ENCODE data around the gene METTL22. TPM values are rescaled to one million over a fixed set of nuclear protein-coding genes. Genes with fewer than 3 reads are reported as not detected.

Gene METTL22
- total RNA-seq, 1 experiment from 2014 or later = 39.8 TPM

- no peak overlapping the region for H3K4me3 Mint-ChIP-seq (ENCODE audit: unreplicated experiment)
- peaks cover 8% of the 10 kb centered on the region for H3K9me3 Mint-ChIP-seq (ENCODE audit: unreplicated experiment)
- Histone ChIP-seq H3K9me3 (no peaks in the 10 kb centered on the region), H3K4me3 (ENCODE audit: low read depth, low read length) (no peak overlapping the region), H3K27me3 (replicated peaks; ENCODE audit: control insufficient read depth, insufficient read depth, low read length) (no peaks in the 10 kb centered on the region), H3K4me1 (no peaks in the 10 kb centered on the region), H3K36me3 (ENCODE audit: control insufficient read depth, insufficient read depth, low read length) (no peaks in the 10 kb centered on the region)
- BruUV-seq (replicated peaks) = no TSS peak
- ChIA-PET POLR2A (no interaction called here), CTCF (no interaction called here)
- intact Hi-C loops (cut with micrococcal nuclease; ENCODE audit: unreplicated experiment) = no loop called here
- no peaks in the 10 kb centered on the region for H3K36me3 Mint-ChIP-seq (ENCODE audit: insufficient read depth, unreplicated experiment)
- H3K27ac Mint-ChIP-seq (ENCODE audit: unreplicated experiment) = no peak overlapping the region
- peaks cover 2% of the 10 kb centered on the region for H3K27me3 Mint-ChIP-seq (ENCODE audit: insufficient read depth, unreplicated experiment)
- DNase-seq = no peak
- TF ChIP-seq CTCF (IDR thresholded peaks at IDR 0.05; ENCODE audit: insufficient read depth in 1 of 2, low read depth in 1 of 2, low read length in 1 of 2, severe bottlenecking in 1 of 2, unreplicated experiment in 1 of 2) = no peak
- H3K4me1 Mint-ChIP-seq (ENCODE audit: low read depth, unreplicated experiment) = no peaks in the 10 kb centered on the region
These were observed 30.0 kb upstream of the METTL22 start for GRCh38 chr16:8591451-8591850.

GRCh38 chr16:8594149-8594666, 27.3 kb upstream of the METTL22 start:
- intact Hi-C loops (cut with micrococcal nuclease; ENCODE audit: unreplicated experiment) = no loop called here
- Mint-ChIP-seq H3K4me3 (ENCODE audit: unreplicated experiment) (no peak overlapping the region), H3K27me3 (ENCODE audit: insufficient read depth, unreplicated experiment) (peaks cover 3% of the 10 kb centered on the region), H3K9me3 (ENCODE audit: unreplicated experiment) (peaks cover 9% of the 10 kb centered on the region), H3K4me1 (ENCODE audit: low read depth, unreplicated experiment) (no peaks in the 10 kb centered on the region), H3K27ac (ENCODE audit: unreplicated experiment) (no peak overlapping the region), H3K36me3 (ENCODE audit: insufficient read depth, unreplicated experiment) (no peaks in the 10 kb centered on the region)
- DNase-seq = no peak
- no peaks in the 10 kb centered on the region for H3K4me1 ChIP-seq
- no peak overlapping the region for H3K4me3 ChIP-seq (ENCODE audit: low read depth, low read length)
- no peaks in the 10 kb centered on the region for H3K27me3 ChIP-seq (replicated peaks; ENCODE audit: control insufficient read depth, insufficient read depth, low read length)
- BruUV-seq (replicated peaks) = no TSS peak
- no peak for TF ChIP-seq CTCF (IDR thresholded peaks at IDR 0.05; ENCODE audit: insufficient read depth in 1 of 2, low read depth in 1 of 2, low read length in 1 of 2, severe bottlenecking in 1 of 2, unreplicated experiment in 1 of 2)
- ChIA-PET POLR2A (no interaction called here), CTCF (no interaction called here)
- no peaks in the 10 kb centered on the region for H3K36me3 ChIP-seq (ENCODE audit: control insufficient read depth, insufficient read depth, low read length)
- no peaks in the 10 kb centered on the region for H3K9me3 ChIP-seq

GRCh38 chr16:8595783-8596182, 25.7 kb upstream of the METTL22 start:
- no peak for TF ChIP-seq CTCF (IDR thresholded peaks at IDR 0.05; ENCODE audit: insufficient read depth in 1 of 2, low read depth in 1 of 2, low read length in 1 of 2, severe bottlenecking in 1 of 2, unreplicated experiment in 1 of 2)
- no peaks in the 10 kb centered on the region for H3K4me1 ChIP-seq
- CTCF ChIA-PET = no interaction called here

More at GRCh38 chr16:8595783-8596182, 25.7 kb upstream of the METTL22 start:
- Mint-ChIP-seq H3K4me3 (ENCODE audit: unreplicated experiment) (no peak overlapping the region), H3K27me3 (ENCODE audit: insufficient read depth, unreplicated experiment) (peaks cover 3% of the 10 kb centered on the region), H3K9me3 (ENCODE audit: unreplicated experiment) (peaks cover 9% of the 10 kb centered on the region), H3K27ac (ENCODE audit: unreplicated experiment) (no peak overlapping the region), H3K36me3 (ENCODE audit: insufficient read depth, unreplicated experiment) (no peaks in the 10 kb centered on the region), H3K4me1 (ENCODE audit: low read depth, unreplicated experiment) (no peaks in the 10 kb centered on the region)
- no peaks in the 10 kb centered on the region for H3K9me3 ChIP-seq
- no peak for DNase-seq
- no peaks in the 10 kb centered on the region for H3K27me3 ChIP-seq (replicated peaks; ENCODE audit: control insufficient read depth, insufficient read depth, low read length)
- BruUV-seq (replicated peaks) = no TSS peak
- POLR2A ChIA-PET = no interaction called here
- H3K36me3 ChIP-seq (ENCODE audit: control insufficient read depth, insufficient read depth, low read length) = no peaks in the 10 kb centered on the region
- intact Hi-C loops (cut with micrococcal nuclease; ENCODE audit: unreplicated experiment) = no loop called here
- H3K4me3 ChIP-seq (ENCODE audit: low read depth, low read length) = no peak overlapping the region

All from Caco-2 (cell line).